HAP-1 (cell line): ENCODE results near the gene LENG1.
A peak's percentile ranks its signal among the peaks of the same experiment; 100 is the strongest.
"Not testable (repeated sequence)": the region's sequence is repeated elsewhere in the genome, so short reads cannot be mapped to it uniquely, and the experiment has no call there.

Experiments
- DNase-seq, 2 experiments: peaks; one replicate each; pipeline ENCODE4 v3.0.0-alpha.2; 2016 to 2020; ENCODE audit warnings: low spot score in 2 of 2
- H3K27me3 ChIP-seq: fragments of 250-450 bp; sonication (Bioruptor Pico); 2 replicates; pipeline ENCODE4 v1.5.1; 2020; ENCODE audit warnings: low read depth, mild to moderate bottlenecking, moderate library complexity
- H3K36me3 ChIP-seq: fragments of 250-450 bp; sonication (Bioruptor Pico); replicated peaks from 2 replicates; pipeline ENCODE4 v1.5.1; 2020; ENCODE audit warnings: mild to moderate bottlenecking
- H3K4me1 ChIP-seq: fragments of 250-450 bp; sonication (Bioruptor Pico); 2 replicates; pipeline ENCODE4 v1.5.1; 2020; ENCODE audit warnings: mild to moderate bottlenecking
- H3K4me3 ChIP-seq: fragments of 250-450 bp; sonication (Bioruptor Pico); 2 replicates; pipeline ENCODE4 v1.5.1; 2020; ENCODE audit warnings: mild to moderate bottlenecking, moderate library complexity
- H3K9me3 ChIP-seq: fragments of 250-450 bp; sonication (Bioruptor Pico); 2 replicates; pipeline ENCODE4 v1.5.1; 2020; ENCODE audit warnings: mild to moderate bottlenecking, moderate library complexity
- in situ Hi-C: fragments of 300-500 bp; cut with MboI; formaldehyde crosslinking; loops from 3 replicates; pipeline ENCODE4 v1.14.3; 2020; ENCODE audit warnings: low sequenced_read_pairs, inconsistent platforms, mixed read lengths

LENG1 gene

DNA sequence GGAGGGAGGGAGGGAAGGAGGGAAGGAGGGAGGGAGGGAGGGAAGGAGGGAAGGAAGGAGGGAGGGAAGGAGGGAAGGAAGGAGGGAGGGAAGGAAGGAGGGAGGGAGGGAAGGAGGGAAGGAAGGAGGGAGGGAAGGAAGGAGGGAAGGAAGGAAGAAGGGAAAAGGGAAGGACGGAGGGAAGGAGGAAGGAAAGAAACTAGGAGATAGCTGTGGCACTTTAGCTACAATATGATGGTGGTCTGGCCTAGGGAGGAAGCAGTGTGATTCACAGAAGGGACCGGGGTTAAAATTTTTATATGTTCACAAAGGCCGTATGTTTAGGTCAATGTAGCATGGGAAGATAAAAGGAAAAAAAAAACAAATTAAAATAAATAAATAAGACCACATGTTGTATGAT lies 22.4 kb upstream of the LENG1 start:
- H3K36me3 ChIP-seq = peaks cover 31% of the 10 kb centered on the region
- not testable (repeated sequence) for H3K9me3 ChIP-seq, H3K27me3 ChIP-seq, H3K4me1 ChIP-seq, H3K4me3 ChIP-seq, DNase-seq
- in situ Hi-C loops = loop anchor here (25.0 kb wide), 1 partner anchor 1480 kb away; the partner anchor contains the start of gene U2AF2

DNA sequence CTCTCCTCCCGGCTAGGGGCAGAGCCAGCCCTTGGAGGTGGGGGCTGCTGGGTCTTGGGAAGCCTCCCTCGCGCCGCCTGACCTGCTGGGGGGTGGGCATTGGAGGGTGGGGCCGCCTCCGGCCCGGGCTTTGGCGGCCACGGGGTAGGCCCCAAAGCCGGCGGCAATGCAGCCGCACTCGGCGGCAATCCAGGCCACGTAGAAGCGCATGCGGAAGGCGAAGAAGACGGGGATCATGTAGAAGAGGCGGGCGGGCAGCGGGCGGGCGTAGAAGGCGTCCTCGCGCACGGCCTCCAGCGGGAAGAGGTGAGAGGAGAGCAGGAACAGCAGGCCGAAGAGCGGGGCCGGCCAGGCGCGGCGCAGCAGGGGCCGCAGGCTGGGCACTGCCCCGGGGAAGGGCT lies 21.2 kb upstream of the LENG1 start:
- no peak for DNase-seq
- Histone ChIP-seq H3K36me3 (peaks cover 27% of the 10 kb centered on the region), H3K4me1 (no peaks in the 10 kb centered on the region), H3K27me3 (no peaks in the 10 kb centered on the region), H3K4me3 (no peak overlapping the region), H3K9me3 (no peaks in the 10 kb centered on the region)
- in situ Hi-C loops = loop anchor here (25.0 kb wide), 1 partner anchor 1482 kb away; the partner anchor contains the start of gene U2AF2

DNA sequence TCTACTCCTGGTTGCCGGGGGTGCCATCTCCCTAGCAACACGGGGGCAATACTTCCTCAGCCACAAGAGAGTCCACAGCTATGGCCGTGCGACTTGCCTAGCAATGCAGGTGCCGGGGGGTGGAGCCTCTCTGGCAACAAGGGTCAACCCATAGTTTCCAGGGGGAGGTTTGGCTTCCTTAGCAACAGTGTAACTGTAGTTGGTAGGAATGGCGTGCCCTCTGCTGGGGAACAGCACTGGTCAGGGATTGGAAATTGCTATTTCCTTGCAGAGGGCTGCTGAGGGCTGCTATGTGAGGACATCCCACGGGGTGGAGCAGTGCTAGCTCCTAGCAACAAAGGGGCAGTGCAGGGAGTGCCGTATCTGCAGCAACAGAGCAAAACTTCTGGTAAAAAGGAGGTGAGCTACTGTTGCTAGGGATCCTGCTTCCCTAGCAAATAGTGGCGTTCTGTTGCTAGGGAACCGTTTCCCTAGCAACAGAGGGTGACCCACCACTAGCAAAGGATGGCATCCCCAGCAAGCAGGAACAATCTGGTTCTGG lies 20.5 kb upstream of the LENG1 start:
- in situ Hi-C loops = loop anchor here (25.0 kb wide), 1 partner anchor 1482 kb away; the partner anchor contains the start of gene U2AF2
- Histone ChIP-seq H3K4me3 (no peak overlapping the region), H3K9me3 (no peaks in the 10 kb centered on the region), H3K4me1 (no peaks in the 10 kb centered on the region), H3K36me3 (peaks cover 27% of the 10 kb centered on the region), H3K27me3 (no peaks in the 10 kb centered on the region)
- peak; percentile 31 to 59 for DNase-seq

DNA sequence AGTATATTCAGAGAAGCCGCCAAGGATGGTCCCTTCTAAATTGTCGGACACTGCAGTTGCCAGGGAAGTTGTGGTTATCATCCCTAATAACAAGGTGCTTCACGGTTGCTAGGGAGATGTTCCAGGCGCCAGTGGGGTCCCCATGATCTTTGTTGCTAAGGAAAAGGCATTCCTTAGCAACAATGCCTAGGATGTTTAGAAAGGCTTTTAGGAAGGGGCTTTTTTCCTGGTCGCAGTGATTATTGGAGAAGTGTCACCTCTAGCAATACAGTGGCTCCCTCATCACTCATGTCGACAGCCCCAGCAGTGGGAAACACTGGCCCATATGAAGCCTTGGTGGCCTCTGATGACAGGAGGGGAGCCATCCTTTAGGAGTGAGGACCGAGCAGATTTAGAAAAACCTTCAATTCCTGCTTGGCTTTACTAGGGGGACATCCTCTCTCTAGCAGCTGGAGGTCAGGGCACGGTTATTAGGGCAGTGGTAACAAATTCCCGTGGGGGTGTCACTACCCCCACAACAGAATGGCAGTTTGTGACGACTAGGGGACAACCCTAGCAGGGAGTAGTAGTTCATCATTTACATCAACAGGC lies 19.8 kb upstream of the LENG1 start:
- H3K4me1 ChIP-seq = no peaks in the 10 kb centered on the region
- no peaks in the 10 kb centered on the region for H3K9me3 ChIP-seq
- peaks cover 27% of the 10 kb centered on the region for H3K36me3 ChIP-seq
- no peak for DNase-seq
- no peak overlapping the region for H3K4me3 ChIP-seq
- in situ Hi-C loops = loop anchor here (25.0 kb wide), 1 partner anchor 1483 kb away; the partner anchor contains the start of gene U2AF2
- no peaks in the 10 kb centered on the region for H3K27me3 ChIP-seq

DNA sequence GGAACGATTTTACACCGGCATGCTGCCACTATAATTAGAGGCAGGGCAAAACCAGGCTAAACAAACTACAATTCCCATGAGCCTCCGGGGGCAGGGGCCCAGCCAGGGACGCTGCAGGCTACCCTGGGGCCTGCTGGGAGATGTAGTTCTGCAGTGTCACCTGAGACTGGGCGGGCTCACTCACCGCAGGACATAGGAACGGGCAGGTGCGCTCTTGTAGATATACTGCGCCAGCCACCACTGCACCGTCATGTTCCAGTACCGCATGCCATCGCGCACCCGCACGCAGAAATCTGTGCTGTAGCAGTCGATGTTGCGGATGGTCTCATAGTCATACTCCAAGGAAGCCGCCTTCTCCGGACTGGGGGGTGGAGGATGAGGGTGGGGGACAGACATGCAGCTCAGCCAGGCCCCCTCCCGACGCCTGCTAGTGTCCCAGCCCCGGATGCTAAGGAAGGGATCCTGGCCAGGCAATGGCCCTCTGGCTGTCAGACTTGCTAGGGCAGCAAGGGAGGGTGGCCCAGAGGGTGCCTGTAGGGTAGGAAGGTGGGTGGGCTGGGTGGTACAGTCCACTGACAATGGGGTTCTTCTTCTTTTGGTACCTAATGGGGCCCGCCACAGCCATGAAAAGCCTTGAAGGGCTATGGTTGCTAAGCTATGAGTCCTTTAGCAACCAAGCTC lies 19.2 kb upstream of the LENG1 start:
- H3K4me1 ChIP-seq = no peaks in the 10 kb centered on the region
- H3K36me3 ChIP-seq = peaks cover 27% of the 10 kb centered on the region
- peak in 1 of 2 experiments; percentile 60 for DNase-seq
- H3K9me3 ChIP-seq = no peaks in the 10 kb centered on the region
- H3K27me3 ChIP-seq = no peaks in the 10 kb centered on the region
- no peak overlapping the region for H3K4me3 ChIP-seq
- in situ Hi-C loops = loop anchor here (25.0 kb wide), 1 partner anchor 1484 kb away; the partner anchor contains the start of gene U2AF2

DNA sequence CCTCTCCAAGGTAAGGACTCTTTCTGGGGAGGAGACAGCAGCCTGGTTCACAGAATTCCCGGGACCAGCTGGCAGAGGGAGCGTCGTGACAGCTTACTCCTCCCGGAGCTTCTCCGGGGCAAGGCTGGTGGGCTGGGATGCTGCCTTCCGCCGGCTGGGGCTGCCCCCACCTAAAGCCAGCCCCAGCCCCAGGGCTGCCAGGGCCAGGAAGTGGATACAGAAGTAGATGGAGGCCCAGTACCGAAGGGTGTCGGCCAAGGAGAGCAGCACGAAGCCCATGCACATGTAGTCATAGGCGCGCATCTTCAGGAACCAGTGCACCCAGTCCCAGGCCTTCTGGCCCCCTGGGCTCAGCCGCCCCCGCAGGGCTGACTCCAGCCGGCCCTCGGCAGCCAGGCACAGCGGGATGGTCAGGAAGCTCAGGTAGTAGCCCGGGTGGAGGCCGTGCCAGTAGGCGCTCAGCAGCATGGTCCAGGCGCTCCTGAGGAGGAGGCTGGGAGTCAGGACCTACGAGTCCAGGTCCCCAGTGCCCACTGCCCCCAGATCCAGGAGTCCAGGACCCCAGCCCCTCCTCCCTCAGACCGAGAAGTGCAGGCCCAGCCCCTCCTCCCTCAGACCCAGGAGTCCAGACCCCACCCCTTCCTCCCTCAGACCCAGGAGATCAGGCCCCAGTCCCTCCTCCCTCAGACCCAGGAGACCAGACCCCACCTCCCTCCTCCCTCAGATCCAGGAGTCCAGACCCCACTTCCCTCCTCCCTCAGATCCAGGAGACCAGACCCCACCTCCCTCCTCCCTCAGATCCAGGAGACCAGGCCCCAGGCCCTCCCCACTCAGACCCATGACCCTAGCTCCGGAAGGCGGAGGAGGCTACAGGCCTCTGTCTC lies 14.7 kb upstream of the LENG1 start:
- Histone ChIP-seq H3K36me3 (peaks cover 7% of the 10 kb centered on the region; the same call in 1 of the 2 replicates), H3K9me3 (no peaks in the 10 kb centered on the region), H3K4me3 (no peak overlapping the region), H3K4me1 (no peaks in the 10 kb centered on the region), H3K27me3 (no peaks in the 10 kb centered on the region)
- in situ Hi-C loops = no loop called here
- no peak for DNase-seq

DNA sequence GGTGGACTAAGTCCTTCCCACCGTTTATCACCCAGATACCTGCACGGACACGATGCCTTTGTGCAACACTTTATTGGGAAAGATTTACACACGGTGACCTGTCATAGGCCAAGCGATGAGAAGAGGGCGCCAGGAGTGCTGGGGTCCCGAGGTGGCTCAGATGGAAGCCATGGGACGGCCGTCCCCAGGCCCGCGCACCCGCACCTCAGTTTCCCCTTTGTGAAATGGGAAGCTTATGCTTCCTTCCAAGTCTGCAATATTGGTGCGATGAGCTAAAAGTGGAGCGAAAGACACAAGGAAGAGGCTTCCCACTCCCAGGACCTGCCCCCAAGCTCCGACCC lies 13.8 kb upstream of the LENG1 start:
- in situ Hi-C loops = no loop called here
- Histone ChIP-seq H3K36me3 (peaks cover 3% of the 10 kb centered on the region; the same call in 1 of the 2 replicates), H3K4me3 (no peak overlapping the region), H3K4me1 (no peaks in the 10 kb centered on the region), H3K9me3 (no peaks in the 10 kb centered on the region), H3K27me3 (no peaks in the 10 kb centered on the region)
- DNase-seq = no peak

DNA sequence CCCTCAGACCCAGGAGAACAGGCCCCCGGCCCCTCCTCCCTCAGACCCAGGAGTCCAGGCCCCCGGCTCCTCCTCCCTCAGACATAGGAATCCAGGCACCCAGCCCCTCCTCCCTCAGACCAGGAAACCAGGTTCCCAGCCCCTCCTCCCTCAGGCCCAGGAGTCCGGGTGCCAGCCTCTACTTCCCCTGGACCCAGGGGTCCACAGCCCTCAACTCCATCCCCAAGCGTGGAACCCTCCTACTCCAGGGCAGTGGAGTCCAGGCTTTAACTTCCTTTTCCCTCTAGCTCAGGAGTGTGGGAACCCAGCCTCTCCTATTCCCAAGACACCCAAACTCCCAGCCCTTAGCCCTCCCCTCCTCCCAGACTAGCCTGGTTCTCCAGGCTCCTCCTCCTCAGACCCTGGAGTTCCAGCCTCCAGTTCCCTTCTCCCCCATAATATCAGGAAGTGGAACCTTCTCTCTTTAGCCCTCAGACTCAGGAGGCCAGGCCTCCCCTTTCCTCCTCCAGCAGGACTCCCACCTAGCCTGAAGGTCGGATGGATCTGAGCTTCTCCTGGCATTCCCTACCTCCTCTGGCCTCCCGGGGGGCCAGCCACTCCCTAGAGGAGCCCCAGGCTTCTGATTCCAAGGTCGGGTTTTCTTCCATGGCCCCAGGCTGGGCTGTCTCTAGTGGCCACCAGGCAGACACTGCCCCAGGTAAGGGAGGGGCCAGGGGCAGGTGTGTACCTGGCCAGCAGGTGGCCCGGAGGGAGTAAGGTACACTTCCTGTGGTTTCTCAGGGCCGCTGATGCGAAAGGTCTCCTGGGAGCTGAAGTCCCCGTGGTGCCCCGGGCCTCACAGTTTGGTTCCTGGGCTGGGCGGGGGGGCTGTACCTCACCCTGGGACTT lies 13.2 kb upstream of the LENG1 start, which contains the start of gene TMC4:
Gene TMC4, minus strand, starts transcription at position 690 of the 888 bp plus-strand sequence. Its CDS starts 43 bp downstream, at position 647.
- in situ Hi-C loops = no loop called here

DNA sequence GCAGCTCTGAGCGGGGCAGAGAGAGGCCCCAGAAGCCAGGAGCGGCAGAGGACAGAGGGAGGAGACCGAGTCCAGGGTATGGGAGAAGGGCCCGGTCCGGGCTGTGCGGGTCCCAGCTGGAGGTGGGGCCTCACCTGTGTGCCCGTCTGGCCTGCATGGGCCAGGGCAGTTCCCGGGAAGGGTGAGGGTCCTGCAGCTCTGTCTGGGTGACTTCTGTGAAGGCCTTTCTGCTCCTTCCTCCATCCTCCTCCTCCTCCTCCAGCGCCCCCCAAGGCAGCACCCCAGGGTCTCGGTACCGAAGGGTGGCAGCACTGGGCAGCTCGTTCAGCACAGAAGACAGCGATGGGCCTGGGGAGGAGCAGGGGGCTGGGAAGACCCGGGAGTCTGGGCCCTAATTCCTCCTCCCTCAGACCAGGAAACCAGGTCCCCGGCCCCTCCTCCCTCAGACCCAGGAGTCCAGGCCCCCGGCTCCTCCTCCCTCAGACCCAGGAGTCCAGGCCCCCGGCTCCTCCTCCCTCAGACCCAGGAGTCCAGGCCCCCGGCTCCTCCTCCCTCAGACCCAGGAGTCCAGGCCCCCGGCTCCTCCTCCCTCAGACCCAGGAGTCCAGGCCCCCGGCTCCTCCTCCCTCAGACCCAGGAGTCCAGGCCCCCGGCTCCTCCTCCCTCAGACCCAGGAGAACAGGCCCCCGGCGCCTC lies 12.4 kb upstream of the LENG1 start:
- H3K9me3 ChIP-seq, DNase-seq, H3K4me1 ChIP-seq, H3K4me3 ChIP-seq, in situ Hi-C loops, H3K36me3 ChIP-seq, H3K27me3 ChIP-seq: not testable (repeated sequence)

More for the DNA sequence above, 13.2 kb upstream of the LENG1 start, which contains the start of gene TMC4:
- no peaks in the 10 kb centered on the region for H3K27me3 ChIP-seq
- no peaks in the 10 kb centered on the region for H3K4me1 ChIP-seq
- no peak within 1 kb of the TSS for H3K4me3 ChIP-seq
- no peak for DNase-seq
- H3K36me3 ChIP-seq = no peaks in the 10 kb centered on the region
- H3K9me3 ChIP-seq = no peaks in the 10 kb centered on the region

DNA sequence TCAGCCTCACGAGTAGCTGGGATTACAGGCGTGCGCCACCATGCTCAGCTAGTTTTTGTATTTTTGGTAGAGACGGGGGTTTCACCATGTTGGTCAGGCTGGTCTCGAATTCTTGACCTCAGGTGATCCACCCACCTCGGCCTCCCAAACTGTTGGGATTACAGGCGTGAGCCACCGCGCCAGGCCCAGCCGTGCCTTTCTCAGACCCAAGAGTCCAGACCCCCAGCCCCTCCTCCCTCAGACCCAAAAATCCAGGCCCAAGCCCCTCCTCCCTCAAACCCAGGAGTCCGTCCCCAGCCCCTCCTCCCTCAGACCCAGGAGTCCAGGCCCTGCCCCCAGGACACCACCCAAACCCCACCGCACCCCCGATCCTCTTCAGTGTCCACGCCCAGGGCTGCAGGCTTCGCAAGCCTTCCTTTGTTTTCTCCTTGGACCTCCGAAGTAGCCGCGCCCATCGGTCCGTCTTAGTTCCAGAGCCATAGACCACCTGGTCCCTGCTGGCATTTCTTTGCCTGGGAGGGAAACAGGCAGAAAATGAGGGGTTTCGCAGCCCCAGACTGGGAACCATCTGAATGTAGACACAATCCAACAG lies 9.7 kb upstream of the LENG1 start:
- H3K27me3 ChIP-seq = no peaks in the 10 kb centered on the region
- no peaks in the 10 kb centered on the region for H3K4me1 ChIP-seq
- no peaks in the 10 kb centered on the region for H3K9me3 ChIP-seq
- no peaks in the 10 kb centered on the region for H3K36me3 ChIP-seq
- in situ Hi-C loops = no loop called here
- no peak for DNase-seq
- no peak overlapping the region for H3K4me3 ChIP-seq

DNA sequence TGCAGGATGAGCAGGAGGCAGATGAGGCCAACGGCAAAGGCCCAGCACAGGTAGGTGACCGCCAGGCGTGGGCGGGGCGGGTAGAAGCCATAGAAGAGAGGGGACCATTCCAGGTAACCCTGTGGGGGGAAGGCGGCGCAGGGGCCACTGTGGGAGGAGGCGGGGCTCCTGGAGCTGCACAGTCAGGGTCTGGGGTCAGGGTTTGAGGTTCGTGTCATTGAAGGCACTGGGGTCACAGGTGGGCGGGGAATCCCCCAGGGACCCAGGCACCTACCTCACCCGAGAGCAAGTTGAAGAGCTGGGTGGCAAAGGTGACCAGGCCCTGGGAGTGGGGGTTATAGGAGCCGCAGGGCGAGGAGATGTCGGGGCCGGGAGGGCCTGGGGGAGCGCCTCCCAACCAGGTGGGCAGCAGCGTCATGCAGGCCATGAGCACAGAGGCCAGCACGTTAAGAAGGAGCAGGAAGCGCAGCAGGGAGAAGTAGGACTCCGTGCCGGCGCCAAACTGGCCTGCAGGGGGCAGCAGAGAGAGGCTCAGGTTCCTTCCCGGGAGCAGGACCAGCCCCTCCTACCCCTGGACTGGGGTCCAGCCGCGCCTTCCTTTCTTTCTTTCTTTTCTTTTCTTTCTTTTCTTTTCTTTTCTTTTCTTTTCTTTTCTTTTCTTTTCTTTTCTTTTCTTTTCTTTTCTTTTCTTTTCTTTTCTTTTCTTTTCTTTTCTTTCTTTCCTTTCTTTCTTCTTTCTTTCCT lies 8.8 kb upstream of the LENG1 start:
- DNase-seq = peak; percentile 77 to 98
- no peaks in the 10 kb centered on the region for H3K27me3 ChIP-seq
- no peaks in the 10 kb centered on the region for H3K4me1 ChIP-seq
- no peaks in the 10 kb centered on the region for H3K36me3 ChIP-seq
- no peak overlapping the region for H3K4me3 ChIP-seq
- in situ Hi-C loops = no loop called here
- no peaks in the 10 kb centered on the region for H3K9me3 ChIP-seq
